Fibroblast of lung (primary cell): Measurements from ENCODE around the gene JUNB.

ENCODE experiments used
- EZH2 ChIP-seq: IDR thresholded peaks from 2 replicates; pipeline ENCODE4 v1.5.1; 2012; ENCODE audit warnings: low read length, control low read depth, mild to moderate bottlenecking; ENCODE audit errors: missing control alignments
- TF ChIP-seq, protein P1 (sequence below), 2 donors: IDR thresholded peaks in 1 of 2; conservative IDR thresholded peaks in 1 of 2; 1 replicate in 1 of 2; 2 replicates in 1 of 2; pipeline ENCODE4 v1.5.1; 2011 to 2012; ENCODE audit warnings: low read length in 2 of 2, control low read depth in 1 of 2, inconsistent platforms in 1 of 2, low read depth in 1 of 2, mild to moderate bottlenecking in 1 of 2

DNA sequence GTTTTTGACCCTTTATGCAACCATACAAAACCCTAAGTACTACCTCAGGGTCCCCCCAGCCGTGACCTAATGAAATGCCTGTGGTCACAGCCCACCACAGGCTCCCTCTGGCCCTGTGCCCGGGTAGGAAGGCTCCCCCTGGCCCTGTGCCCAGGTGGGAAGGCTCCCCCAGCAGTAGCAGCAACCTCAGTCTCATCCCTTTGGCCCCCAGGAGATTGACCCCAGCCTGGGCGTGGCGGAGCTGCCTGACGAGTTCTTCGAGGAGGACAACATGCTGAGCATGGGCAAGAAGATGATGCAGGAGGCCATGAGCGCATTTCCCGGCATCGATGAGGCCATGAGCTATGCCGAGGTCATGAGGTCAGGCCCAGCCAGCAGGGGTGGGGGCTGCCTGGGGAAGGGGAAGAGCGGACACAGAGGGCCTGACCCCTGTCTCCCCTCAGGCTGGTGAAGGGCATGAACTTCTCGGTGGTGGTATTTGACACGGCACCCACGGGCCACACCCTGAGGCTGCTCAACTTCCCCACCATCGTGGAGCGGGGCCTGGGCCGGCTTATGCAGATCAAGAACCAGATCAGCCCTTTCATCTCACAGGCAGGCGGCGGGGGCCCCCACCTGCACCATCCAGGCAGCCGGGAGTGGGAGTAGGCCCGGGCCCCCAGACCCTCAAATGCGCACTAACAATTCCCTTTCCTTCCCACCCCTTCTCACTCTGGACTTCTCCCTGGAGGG is 46.0 kb upstream of the JUNB start:
- TF ChIP-seq, protein P1, sequence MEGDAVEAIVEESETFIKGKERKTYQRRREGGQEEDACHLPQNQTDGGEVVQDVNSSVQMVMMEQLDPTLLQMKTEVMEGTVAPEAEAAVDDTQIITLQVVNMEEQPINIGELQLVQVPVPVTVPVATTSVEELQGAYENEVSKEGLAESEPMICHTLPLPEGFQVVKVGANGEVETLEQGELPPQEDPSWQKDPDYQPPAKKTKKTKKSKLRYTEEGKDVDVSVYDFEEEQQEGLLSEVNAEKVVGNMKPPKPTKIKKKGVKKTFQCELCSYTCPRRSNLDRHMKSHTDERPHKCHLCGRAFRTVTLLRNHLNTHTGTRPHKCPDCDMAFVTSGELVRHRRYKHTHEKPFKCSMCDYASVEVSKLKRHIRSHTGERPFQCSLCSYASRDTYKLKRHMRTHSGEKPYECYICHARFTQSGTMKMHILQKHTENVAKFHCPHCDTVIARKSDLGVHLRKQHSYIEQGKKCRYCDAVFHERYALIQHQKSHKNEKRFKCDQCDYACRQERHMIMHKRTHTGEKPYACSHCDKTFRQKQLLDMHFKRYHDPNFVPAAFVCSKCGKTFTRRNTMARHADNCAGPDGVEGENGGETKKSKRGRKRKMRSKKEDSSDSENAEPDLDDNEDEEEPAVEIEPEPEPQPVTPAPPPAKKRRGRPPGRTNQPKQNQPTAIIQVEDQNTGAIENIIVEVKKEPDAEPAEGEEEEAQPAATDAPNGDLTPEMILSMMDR (conservative IDR thresholded peaks at IDR 0.05 in 1 of 2, IDR thresholded peaks at IDR 0.05 in 1 of 2; ENCODE audit: low read depth in 1 of 2, low read length in 2 of 2), result no peak
- TF ChIP-seq EZH2, result no peak
